ENCODE measurements around the gene APOL3. TPM values are rescaled to one million over a fixed set of nuclear protein-coding genes. Genes with fewer than 3 reads are reported as not detected.
"Not testable (repeated sequence)": the region's sequence is repeated elsewhere in the genome, so short reads cannot be mapped to it uniquely, and the experiment has no call there.

Gene APOL3
- total and polyA plus RNA-seq, 9 donors = 7.3 to 13.8 (median 10.6) TPM

DNA sequence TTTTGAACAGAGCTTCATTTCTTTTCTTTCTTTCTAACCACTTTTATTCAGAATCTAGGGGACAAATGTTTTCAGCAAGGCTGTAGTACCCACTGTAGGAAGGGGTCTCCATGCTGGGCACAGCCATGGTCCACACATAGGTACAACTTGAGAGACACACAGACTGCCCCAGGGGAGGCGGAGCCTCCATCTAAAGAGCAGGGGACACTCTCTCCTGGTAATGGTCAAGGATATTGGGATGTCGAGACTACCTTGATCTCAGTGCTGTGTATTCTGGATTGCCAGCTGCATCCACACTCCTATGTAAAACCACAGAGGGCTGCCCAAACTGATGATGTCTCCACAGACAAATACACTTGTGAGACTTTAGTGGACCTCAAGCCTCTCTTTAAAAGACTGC lies 2.9 kb upstream of the APOL3 start:
- Histone ChIP-seq H3K36me3 (ENCODE audit: control insufficient read depth, insufficient read depth, low read length) (no peaks in the 10 kb centered on the region), H3K27me3 (ENCODE audit: control insufficient read depth, insufficient read depth, low read length) (no peaks in the 10 kb centered on the region), H3K4me1 (ENCODE audit: control insufficient read depth, insufficient read depth, low read length) (peaks cover 38% of the 10 kb centered on the region), H3K27ac (ENCODE audit: low read length) (no peak overlapping the region), H3K9me3 (replicated peaks; ENCODE audit: control insufficient read depth, low read depth, low read length) (no peaks in the 10 kb centered on the region), H3K4me3 (ENCODE audit: low read length) (no peak overlapping the region)
- 82% methylated on average over 2 of the region's 2 CpGs for WGBS (ENCODE audit: insufficient coverage)
- DNase-seq = no peak

DNA sequence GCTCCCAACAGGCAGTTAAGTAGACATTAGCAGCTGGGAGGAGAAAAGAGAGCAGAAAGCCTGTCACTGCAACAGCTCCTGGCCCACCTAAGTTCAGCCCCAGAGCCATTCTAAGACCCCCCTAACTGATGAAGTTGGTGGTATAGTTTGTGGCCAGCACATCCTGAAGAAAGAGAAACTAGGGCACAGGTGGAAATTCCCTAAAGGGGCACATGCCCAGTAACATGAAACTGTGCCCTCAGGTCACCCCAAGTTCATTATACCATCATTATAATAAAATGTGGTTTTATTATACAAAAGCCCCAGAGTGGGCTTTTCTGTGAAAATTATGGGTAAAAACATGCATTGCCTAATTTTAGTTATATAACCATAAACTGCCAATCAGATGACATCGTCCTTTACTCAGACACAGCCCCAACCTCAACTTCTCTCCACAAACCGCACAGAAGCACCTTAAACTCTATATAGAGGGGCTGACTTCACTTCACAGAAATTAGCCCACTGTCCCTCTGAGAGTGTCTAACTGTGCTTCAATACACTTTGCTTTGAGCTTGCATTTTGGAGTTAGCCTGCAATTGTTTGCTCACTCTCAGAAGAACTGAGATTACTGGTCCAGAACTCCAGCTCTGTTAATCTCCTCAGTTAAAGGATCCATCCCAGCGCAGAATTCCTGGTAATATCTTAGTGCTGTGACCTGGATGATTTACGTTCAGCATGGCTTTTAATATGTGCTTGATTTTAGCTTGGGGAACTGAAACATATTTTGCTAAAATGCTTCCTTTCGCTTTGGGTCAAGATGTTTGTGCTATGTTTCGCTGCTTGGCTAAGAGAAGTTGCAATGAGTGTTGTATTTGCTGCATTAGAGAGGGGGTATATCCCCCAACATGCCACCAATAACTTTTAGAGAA lies 1.8 kb upstream of the APOL3 start:
- no peak overlapping the region for H3K4me3 ChIP-seq (ENCODE audit: low read length)
- no peaks in the 10 kb centered on the region for H3K36me3 ChIP-seq (ENCODE audit: control insufficient read depth, insufficient read depth, low read length)
- H3K9me3 ChIP-seq (replicated peaks; ENCODE audit: control insufficient read depth, low read depth, low read length) = no peaks in the 10 kb centered on the region
- WGBS (ENCODE audit: insufficient coverage) = 58% methylated on average over 2 of the region's 6 CpGs
- peak overlapping the region; percentile 68 for H3K27ac ChIP-seq (ENCODE audit: low read length)
- peak; percentile 53 for DNase-seq
- peaks cover 40% of the 10 kb centered on the region for H3K4me1 ChIP-seq (ENCODE audit: control insufficient read depth, insufficient read depth, low read length)
- no peaks in the 10 kb centered on the region for H3K27me3 ChIP-seq (ENCODE audit: control insufficient read depth, insufficient read depth, low read length)

DNA sequence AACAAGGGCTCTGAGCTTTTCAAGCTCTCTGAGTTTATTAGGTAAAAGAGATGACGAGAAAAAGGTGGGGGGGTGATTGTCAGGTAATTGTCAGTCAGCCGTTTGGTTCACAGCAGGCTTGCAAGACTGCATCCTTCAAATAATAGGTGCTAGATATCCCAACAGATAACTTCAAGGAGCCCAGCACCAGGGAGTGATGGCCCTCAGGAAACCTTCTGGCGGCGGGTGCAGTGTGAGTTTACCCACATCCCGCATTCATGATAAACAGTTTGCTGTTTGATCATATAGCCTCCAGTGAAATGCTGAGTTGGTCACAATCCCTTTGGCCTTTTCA lies 1.2 kb upstream of the APOL3 start:
- DNase-seq; H3K4me3 ChIP-seq (ENCODE audit: low read length); H3K9me3 ChIP-seq (replicated peaks; ENCODE audit: control insufficient read depth, low read depth, low read length); H3K36me3 ChIP-seq (ENCODE audit: control insufficient read depth, insufficient read depth, low read length); H3K27me3 ChIP-seq (ENCODE audit: control insufficient read depth, insufficient read depth, low read length): not testable (repeated sequence)
- WGBS (ENCODE audit: insufficient coverage) = 20% methylated on average over 1 of the region's 5 CpGs
- Histone ChIP-seq H3K27ac (ENCODE audit: low read length) (peak overlapping the region; percentile 47), H3K4me1 (ENCODE audit: control insufficient read depth, insufficient read depth, low read length) (peaks cover 44% of the 10 kb centered on the region)

DNA sequence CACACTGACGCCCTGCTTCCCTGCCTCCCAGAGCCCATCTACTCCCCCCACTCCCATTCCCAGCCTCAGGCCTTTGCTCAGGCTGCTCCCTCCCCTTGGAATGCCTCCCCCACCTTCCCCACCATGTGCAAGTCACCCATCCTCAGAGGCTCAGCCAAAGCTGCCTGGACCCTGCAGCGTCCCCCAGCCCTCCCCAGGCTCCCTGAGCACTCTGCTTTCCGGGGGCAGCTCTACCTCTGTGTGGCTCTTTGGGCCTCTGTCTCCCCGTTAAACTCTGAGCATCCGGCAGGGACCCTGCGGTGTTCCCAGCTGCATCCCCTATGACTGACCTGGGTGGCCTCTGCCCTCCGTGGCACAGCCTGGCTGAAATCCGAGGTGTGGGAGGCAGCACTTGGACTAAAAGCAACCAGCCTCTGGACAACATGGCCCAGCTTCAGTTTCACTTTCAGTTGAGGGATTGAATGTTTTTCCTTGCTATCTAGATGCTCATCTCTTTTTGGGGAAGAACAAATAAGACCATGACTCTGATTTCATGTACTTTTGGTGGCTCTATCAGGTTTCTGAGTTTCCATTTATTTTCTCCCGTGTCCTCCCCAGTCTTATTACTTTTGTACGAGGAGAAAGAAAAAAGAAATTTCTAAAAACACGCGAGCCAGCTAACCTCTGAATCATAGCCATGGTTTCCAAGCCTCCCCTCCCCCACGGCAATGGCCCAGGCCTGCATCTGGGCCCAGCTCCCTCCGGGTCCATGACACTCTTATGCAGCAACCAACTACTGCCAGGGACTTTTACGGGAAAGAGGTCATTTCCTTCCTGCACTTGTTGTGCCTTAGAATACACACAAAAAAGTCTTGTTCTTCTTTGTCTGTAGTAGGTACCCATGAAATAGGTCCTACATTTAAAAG lies 3.8 kb downstream of the APOL3 start:
- Histone ChIP-seq H3K4me1 (ENCODE audit: control insufficient read depth, insufficient read depth, low read length) (peaks cover 54% of the 10 kb centered on the region), H3K36me3 (ENCODE audit: control insufficient read depth, insufficient read depth, low read length) (no peaks in the 10 kb centered on the region), H3K9me3 (replicated peaks; ENCODE audit: control insufficient read depth, low read depth, low read length) (no peaks in the 10 kb centered on the region), H3K4me3 (ENCODE audit: low read length) (peak overlapping the region; percentile 37), H3K27me3 (ENCODE audit: control insufficient read depth, insufficient read depth, low read length) (no peaks in the 10 kb centered on the region), H3K27ac (ENCODE audit: low read length) (peak overlapping the region; percentile 98)
- DNase-seq = peak; percentile 92
- 14% methylated on average over 11 of the region's 15 CpGs for WGBS (ENCODE audit: insufficient coverage)

DNA sequence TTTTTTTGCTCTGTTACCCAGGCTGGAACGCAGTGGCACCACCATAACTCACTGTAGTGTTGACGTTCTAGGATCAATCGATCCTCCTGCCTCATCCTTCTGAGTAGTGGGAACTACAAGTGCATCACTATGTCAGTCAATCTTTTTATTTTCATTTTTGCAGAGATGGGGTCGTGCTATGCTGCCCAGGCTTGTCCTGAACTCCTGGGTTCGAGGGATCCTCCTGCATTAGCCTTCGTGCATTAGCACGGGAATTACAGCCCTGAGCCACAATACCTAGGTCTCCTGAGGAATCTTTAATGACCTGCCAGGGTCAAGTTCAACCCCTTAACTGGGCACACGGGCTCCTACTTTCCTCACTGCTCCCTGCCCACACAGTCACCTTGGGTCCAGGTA lies 4.4 kb downstream of the APOL3 start:
- WGBS (ENCODE audit: insufficient coverage) = 47% methylated on average over 5 of the region's 8 CpGs
- Histone ChIP-seq H3K27ac (ENCODE audit: low read length) (peak overlapping the region; percentile 98), H3K36me3 (ENCODE audit: control insufficient read depth, insufficient read depth, low read length) (no peaks in the 10 kb centered on the region), H3K4me3 (ENCODE audit: low read length) (peak overlapping the region; percentile 37), H3K9me3 (replicated peaks; ENCODE audit: control insufficient read depth, low read depth, low read length) (no peaks in the 10 kb centered on the region), H3K27me3 (ENCODE audit: control insufficient read depth, insufficient read depth, low read length) (no peaks in the 10 kb centered on the region), H3K4me1 (ENCODE audit: control insufficient read depth, insufficient read depth, low read length) (peaks cover 49% of the 10 kb centered on the region)
- DNase-seq = no peak

DNA sequence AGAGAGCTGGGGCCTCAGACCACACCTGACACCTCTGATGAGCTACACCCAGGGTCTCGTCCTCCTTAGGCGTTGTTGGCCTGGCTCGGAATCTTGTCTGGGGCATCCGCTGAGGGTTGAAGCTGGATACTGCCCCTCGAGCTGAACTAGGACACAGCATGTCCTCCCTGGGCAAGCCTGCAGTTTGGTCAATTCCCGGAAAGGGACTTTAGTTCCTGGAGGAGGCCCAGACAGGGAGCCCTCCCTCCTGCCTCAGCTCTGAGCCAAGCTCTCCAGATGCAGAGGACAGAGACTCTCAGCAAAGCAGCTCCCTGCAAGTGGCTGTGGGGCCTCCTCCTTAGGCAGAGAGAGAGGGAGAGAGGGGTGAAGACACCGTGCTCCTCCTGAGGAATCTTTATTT lies 4.9 kb downstream of the APOL3 start:
- 36% methylated on average over 5 of the region's 7 CpGs for WGBS (ENCODE audit: insufficient coverage)

DNA sequence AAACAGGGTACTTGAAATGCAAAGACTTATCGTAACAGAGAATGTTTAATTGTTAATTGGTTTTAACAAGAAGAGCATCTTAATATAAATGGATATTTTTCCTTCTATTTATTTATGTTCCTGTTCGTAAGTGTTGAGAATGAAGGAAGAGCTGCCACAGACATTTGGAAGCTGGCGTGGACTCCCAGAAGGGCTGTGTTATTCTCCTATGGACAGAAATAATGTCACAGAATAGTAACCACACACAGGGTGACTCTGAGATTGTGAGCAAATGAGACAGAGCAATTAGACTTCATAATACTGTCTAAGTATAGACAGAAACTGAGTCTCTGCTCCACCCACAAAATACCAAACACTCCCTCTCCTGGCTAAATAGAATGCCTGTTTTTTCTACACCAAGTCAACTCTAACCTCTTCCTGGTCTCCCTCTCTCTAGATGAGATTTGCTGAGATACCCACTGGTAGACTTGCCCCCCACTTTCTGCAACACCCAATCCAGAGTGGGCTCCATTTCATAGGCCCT lies 6.1 kb downstream of the APOL3 start:
- WGBS (ENCODE audit: insufficient coverage) = no CpG with 5 or more reads among the region's 3 CpGs
- no peak for DNase-seq
- Histone ChIP-seq H3K27ac (ENCODE audit: low read length) (peak overlapping the region; percentile 98), H3K4me1 (ENCODE audit: control insufficient read depth, insufficient read depth, low read length) (peaks cover 33% of the 10 kb centered on the region), H3K36me3 (ENCODE audit: control insufficient read depth, insufficient read depth, low read length) (no peaks in the 10 kb centered on the region), H3K4me3 (ENCODE audit: low read length) (no peak overlapping the region), H3K27me3 (ENCODE audit: control insufficient read depth, insufficient read depth, low read length) (no peaks in the 10 kb centered on the region), H3K9me3 (replicated peaks; ENCODE audit: control insufficient read depth, low read depth, low read length) (no peaks in the 10 kb centered on the region)

More for the DNA sequence above, 4.9 kb downstream of the APOL3 start:
- Histone ChIP-seq H3K27me3 (ENCODE audit: control insufficient read depth, insufficient read depth, low read length) (no peaks in the 10 kb centered on the region), H3K9me3 (replicated peaks; ENCODE audit: control insufficient read depth, low read depth, low read length) (no peaks in the 10 kb centered on the region), H3K36me3 (ENCODE audit: control insufficient read depth, insufficient read depth, low read length) (no peaks in the 10 kb centered on the region), H3K4me3 (ENCODE audit: low read length) (no peak overlapping the region), H3K27ac (ENCODE audit: low read length) (peak overlapping the region; percentile 98), H3K4me1 (ENCODE audit: control insufficient read depth, insufficient read depth, low read length) (peaks cover 45% of the 10 kb centered on the region)
- DNase-seq = peak; percentile 94

DNA sequence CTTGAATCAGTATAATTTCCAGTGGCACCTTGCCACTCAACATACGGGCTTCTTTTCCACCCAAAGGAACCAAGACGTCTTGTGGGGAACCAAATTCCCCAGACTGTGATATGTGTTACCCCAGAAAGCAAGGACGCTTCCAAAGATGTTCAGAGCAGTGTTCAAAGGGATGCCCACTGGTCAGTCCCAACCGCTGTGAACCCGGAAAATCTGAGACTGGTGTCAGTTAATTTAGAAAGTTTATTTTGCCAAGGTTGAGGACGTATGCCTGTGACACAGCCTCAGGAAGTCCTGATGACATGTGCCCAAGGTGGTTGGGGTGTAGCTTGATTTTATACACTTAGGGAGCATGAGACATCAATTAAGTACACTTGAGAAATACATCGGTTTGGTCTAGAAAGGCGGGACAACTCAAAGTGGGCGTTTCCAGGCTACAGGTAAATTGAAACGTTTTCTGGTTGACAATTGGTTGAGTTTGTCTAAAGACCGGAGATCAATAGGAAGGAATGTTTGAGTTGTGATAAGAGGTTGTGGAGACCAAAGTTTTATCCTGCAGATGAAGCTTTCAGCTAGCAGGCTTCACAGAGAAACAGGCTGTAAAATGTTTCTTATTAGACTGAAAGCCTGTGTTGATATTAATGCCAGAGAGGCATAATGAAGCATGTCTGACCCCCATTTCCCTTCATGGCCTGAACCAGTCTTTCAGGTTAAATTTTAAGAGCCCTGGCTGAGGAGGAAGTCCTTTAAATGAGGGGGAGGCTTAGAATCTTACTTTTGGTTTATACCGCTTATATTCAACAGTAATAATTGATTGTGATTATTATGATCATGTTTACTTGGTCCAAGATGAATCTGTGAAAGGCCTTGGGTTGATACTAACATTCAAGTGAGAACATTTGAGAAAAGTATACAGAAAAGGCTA lies 6.8 kb downstream of the APOL3 start:
- Histone ChIP-seq H3K27ac (ENCODE audit: low read length) (no peak overlapping the region), H3K36me3 (ENCODE audit: control insufficient read depth, insufficient read depth, low read length) (peaks cover 2% of the 10 kb centered on the region), H3K9me3 (replicated peaks; ENCODE audit: control insufficient read depth, low read depth, low read length) (no peaks in the 10 kb centered on the region), H3K4me3 (ENCODE audit: low read length) (no peak overlapping the region), H3K27me3 (ENCODE audit: control insufficient read depth, insufficient read depth, low read length) (no peaks in the 10 kb centered on the region), H3K4me1 (ENCODE audit: control insufficient read depth, insufficient read depth, low read length) (peaks cover 27% of the 10 kb centered on the region)
- WGBS (ENCODE audit: insufficient coverage) = 84% methylated on average over 9 of the region's 12 CpGs
- DNase-seq = no peak

DNA sequence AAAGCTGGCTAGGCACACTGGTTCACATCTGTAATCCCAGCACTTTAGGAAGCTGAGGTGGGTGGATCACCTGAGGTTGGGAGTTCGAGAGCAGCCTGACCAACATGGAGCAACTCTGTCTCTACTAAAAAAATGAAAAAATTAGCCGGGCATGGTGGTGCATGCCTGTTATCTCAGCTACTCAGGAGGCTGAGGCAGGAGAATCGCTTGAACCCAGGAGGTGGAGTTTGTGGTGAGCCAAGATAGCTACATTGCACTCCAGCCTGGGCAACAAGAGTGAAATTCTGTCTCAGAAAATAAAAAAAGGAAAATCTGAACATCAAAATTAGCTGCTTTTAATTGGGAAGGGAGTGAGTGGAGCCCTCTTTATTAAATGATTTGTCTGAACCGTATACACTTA lies 7.7 kb downstream of the APOL3 start:
- 100% methylated on average over 2 of the region's 4 CpGs for WGBS (ENCODE audit: insufficient coverage)
- not testable (repeated sequence) for H3K9me3 ChIP-seq (replicated peaks; ENCODE audit: control insufficient read depth, low read depth, low read length); H3K27me3 ChIP-seq (ENCODE audit: control insufficient read depth, insufficient read depth, low read length); DNase-seq; H3K27ac ChIP-seq (ENCODE audit: low read length); H3K4me3 ChIP-seq (ENCODE audit: low read length); H3K36me3 ChIP-seq (ENCODE audit: control insufficient read depth, insufficient read depth, low read length)
- peaks cover 25% of the 10 kb centered on the region for H3K4me1 ChIP-seq (ENCODE audit: control insufficient read depth, insufficient read depth, low read length)
